Activated CD4-positive, alpha-beta memory T cell treated with anti-CD3 and anti-CD28 coated beads, Interleukin-2, amount 10 ng/mL, durations not matched to agents 7 days and 5 days (primary cell): Measurements from ENCODE around the gene SGPP1. TPM values are rescaled to one million over a fixed set of nuclear protein-coding genes. Genes with fewer than 3 reads are reported as not detected.

Experiments
- CTCF ChIA-PET: fragments of 350-600 bp; sonication (Branson Sonifier 250); formaldehyde crosslinking; loops from one replicate; lab custom pipeline; 2021; ENCODE audit warnings: antibody characterized with exemption, inconsistent platforms; lab: Charles Lee
- POLR2A ChIA-PET: fragments of 350-600 bp; sonication (Branson Sonifier 250); formaldehyde crosslinking; loops from one replicate; lab custom pipeline; 2021; ENCODE audit warnings: antibody characterized with exemption; lab: Charles Lee
- DNase-seq: peaks from one replicate; pipeline ENCODE4 v3.0.0-alpha.2; 2020
- H3K27ac Mint-ChIP-seq: one replicate; pipeline ENCODE4 v1.8.0; 2021; ENCODE audit warnings: mild to moderate bottlenecking, mixed read lengths
- H3K27me3 Mint-ChIP-seq: one replicate; pipeline ENCODE4 v1.8.0; 2021; ENCODE audit warnings: mixed read lengths
- H3K36me3 Mint-ChIP-seq: one replicate; pipeline ENCODE4 v1.8.0; 2021; ENCODE audit warnings: low read depth, mixed read lengths
- H3K4me1 Mint-ChIP-seq: one replicate; pipeline ENCODE4 v1.8.0; 2021; ENCODE audit warnings: mixed read lengths
- H3K4me3 Mint-ChIP-seq: one replicate; pipeline ENCODE4 v1.8.0; 2021; ENCODE audit warnings: mild to moderate bottlenecking, mixed read lengths
- H3K9me3 Mint-ChIP-seq: one replicate; pipeline ENCODE4 v1.8.0; 2021; ENCODE audit warnings: mixed read lengths
- total RNA-seq, 2 experiments: library from RNA; stranded (reverse); gene quantifications; one replicate each; pipeline ENCODE4 v1.2.3, GENCODE V29; 2021

Gene SGPP1
- total RNA-seq, 2 experiments from 2014 or later, result 19.3 to 20.6 TPM

DNA sequence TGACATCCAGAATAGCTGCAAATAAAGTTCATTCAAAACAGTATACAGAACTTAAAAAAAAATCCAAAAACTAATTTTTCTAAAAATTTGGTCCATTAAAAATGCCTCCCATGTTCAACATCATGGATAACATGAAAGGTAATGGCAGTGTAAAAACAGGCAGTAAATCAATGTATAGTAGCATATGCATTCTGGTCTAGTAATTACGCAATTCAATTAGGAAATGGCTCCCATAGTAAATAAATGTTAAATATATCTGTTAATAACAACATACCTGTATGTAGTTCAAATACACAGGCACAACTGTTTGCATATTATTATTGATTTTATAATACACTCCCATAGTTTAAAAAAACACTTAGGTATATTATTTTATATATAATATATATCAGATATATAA, 42.5 kb downstream of the SGPP1 start:
- no peaks in the 10 kb centered on the region for H3K4me1 Mint-ChIP-seq
- no peaks in the 10 kb centered on the region for H3K9me3 Mint-ChIP-seq
- H3K4me3 Mint-ChIP-seq, result no peak overlapping the region
- ChIA-PET CTCF (no interaction called here), POLR2A (no interaction called here)
- no peak overlapping the region for H3K27ac Mint-ChIP-seq
- peaks cover 14% of the 10 kb centered on the region for H3K36me3 Mint-ChIP-seq
- DNase-seq, result no peak
- no peaks in the 10 kb centered on the region for H3K27me3 Mint-ChIP-seq

- ChIA-PET CTCF (no interaction called here), POLR2A (interaction anchor here (1.2 kb wide), 1 partner anchor 41 kb away, joined by 4 read pairs; the partner anchor contains the start of gene WDR89)
- no peaks in the 10 kb centered on the region for H3K27me3 Mint-ChIP-seq
These were observed 44.9 kb downstream of the SGPP1 start for GRCh38 chr14:63682727-63683593.

GRCh38 chr14:63678536-63678935, 49.3 kb downstream of the SGPP1 start:
- Mint-ChIP-seq H3K27ac (no peak overlapping the region), H3K36me3 (peaks cover 21% of the 10 kb centered on the region), H3K4me3 (no peak overlapping the region), H3K9me3 (no peaks in the 10 kb centered on the region), H3K4me1 (no peaks in the 10 kb centered on the region), H3K27me3 (no peaks in the 10 kb centered on the region)
- DNase-seq, result no peak
- ChIA-PET POLR2A (no interaction called here), CTCF (interaction anchor here (1.3 kb wide), 1 partner anchor 15 kb away, joined by 3 read pairs; no protein-coding TSS in a partner anchor)

More at GRCh38 chr14:63682727-63683593, 44.9 kb downstream of the SGPP1 start:
- H3K27ac Mint-ChIP-seq, result no peak overlapping the region
- no peaks in the 10 kb centered on the region for H3K9me3 Mint-ChIP-seq
- DNase-seq, result no peak
- H3K4me3 Mint-ChIP-seq, result no peak overlapping the region
- H3K4me1 Mint-ChIP-seq, result no peaks in the 10 kb centered on the region
- peaks cover 16% of the 10 kb centered on the region for H3K36me3 Mint-ChIP-seq

DNA sequence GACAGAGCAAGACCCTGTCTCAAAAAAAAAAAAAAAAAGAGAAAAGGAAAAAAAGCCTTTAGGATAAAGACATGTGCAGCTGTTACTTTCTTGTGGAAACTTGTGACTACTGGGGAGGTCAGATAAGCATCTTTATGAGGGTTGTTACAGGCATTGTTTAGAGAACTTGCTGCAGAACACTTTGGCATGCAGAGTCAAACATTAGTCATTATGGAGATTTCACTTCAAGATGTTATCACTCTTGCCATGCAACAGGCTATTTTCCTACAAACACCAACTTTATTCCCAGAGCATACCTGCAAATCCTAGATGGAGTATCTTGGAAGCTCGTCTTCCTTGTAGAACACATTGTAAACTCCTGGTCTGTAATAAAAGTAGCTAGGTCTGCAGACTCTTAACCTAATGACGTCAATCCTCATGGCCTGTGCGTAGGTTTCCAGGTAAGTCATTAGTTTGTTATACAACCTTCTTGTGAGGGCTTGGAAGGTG, 49.9 kb downstream of the SGPP1 start:
- POLR2A ChIA-PET, result no interaction called here

GRCh38 chr14:63676615-63677014, 51.2 kb downstream of the SGPP1 start:
- ChIA-PET CTCF (no interaction called here), POLR2A (no interaction called here)
- H3K27ac Mint-ChIP-seq, result no peak overlapping the region
- no peaks in the 10 kb centered on the region for H3K4me1 Mint-ChIP-seq
- DNase-seq, result no peak
- H3K36me3 Mint-ChIP-seq, result peaks cover 16% of the 10 kb centered on the region
- H3K27me3 Mint-ChIP-seq, result no peaks in the 10 kb centered on the region
- no peaks in the 10 kb centered on the region for H3K9me3 Mint-ChIP-seq
- H3K4me3 Mint-ChIP-seq, result no peak overlapping the region

More for the DNA sequence above, 49.9 kb downstream of the SGPP1 start:
- no peak for DNase-seq
- Mint-ChIP-seq H3K36me3 (peaks cover 21% of the 10 kb centered on the region), H3K4me1 (no peaks in the 10 kb centered on the region), H3K4me3 (no peak overlapping the region), H3K9me3 (no peaks in the 10 kb centered on the region), H3K27ac (no peak overlapping the region), H3K27me3 (no peaks in the 10 kb centered on the region)
- CTCF ChIA-PET, result interaction anchor here (1.3 kb wide), 1 partner anchor 14 kb away, joined by 3 read pairs; no protein-coding TSS in a partner anchor

DNA sequence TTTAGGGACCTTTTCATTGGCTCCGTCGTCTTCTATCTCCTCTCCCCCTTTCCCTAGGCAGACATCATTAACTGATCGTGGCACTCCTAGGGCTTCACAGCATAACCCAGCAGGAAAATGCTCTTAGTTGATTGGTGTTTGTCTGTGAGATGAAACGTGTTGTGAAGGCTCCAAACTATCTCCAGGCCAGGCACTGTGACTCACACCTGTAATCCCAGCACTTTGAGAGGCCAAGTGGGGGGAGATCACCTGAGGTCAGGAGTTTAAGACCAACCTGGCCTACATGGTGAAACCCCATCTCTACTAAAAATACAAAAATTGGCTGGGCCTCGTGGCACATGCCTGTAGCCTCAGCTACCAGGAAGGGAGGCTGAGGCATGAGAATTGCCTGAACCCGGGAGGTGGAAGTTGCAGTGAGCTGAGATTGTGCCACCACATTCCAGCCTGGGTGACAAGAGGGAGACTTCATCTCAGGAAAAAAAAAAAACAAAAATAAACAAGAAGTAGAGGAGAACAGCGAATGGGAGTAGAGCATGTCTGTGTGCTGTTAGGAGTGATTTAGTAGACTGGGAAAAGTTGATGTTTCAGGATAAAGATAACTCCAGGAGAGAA, 53.9 kb downstream of the SGPP1 start:
- DNase-seq, result no peak
- Mint-ChIP-seq H3K4me1 (no peaks in the 10 kb centered on the region), H3K9me3 (no peaks in the 10 kb centered on the region), H3K27ac (no peak overlapping the region), H3K4me3 (no peak overlapping the region), H3K27me3 (no peaks in the 10 kb centered on the region), H3K36me3 (peaks cover 7% of the 10 kb centered on the region)
- ChIA-PET POLR2A (no interaction called here), CTCF (interaction anchor here (0.6 kb wide), 1 partner anchor 50 kb away, joined by 4 read pairs; no protein-coding TSS in a partner anchor)

DNA sequence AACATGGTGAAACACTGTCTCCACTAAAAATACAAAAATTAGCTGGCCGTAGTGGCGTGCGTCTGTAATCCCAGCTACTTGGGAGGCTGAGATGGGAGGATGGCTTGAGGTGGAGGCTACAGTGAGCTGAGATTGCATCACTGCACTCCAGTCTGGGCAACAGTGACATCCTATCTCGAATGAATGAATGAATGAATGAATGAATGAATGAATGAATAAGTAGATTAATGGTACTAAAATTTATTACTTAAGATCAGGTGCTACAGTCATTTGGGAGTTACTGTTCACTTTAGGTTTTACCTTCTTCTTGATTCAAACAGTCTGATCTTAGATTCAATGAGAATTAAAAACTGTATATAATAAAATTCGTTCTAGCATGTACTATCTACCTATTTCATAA, 54.6 kb downstream of the SGPP1 start:
- Mint-ChIP-seq H3K36me3 (peaks cover 7% of the 10 kb centered on the region), H3K27me3 (no peaks in the 10 kb centered on the region), H3K9me3 (no peaks in the 10 kb centered on the region), H3K27ac (no peak overlapping the region), H3K4me3 (no peak overlapping the region), H3K4me1 (no peaks in the 10 kb centered on the region)
- CTCF ChIA-PET, result no interaction called here
- POLR2A ChIA-PET, result no interaction called here
- no peak for DNase-seq

- H3K4me3 Mint-ChIP-seq, result no peak overlapping the region
- no peaks in the 10 kb centered on the region for H3K27me3 Mint-ChIP-seq
- no peaks in the 10 kb centered on the region for H3K4me1 Mint-ChIP-seq
- DNase-seq, result no peak
- ChIA-PET POLR2A (no interaction called here), CTCF (no interaction called here)
- no peaks in the 10 kb centered on the region for H3K9me3 Mint-ChIP-seq
- H3K27ac Mint-ChIP-seq, result no peak overlapping the region
- H3K36me3 Mint-ChIP-seq, result peaks cover 7% of the 10 kb centered on the region
These were observed 55.3 kb downstream of the SGPP1 start for GRCh38 chr14:63672417-63673180.

- CTCF ChIA-PET, result no interaction called here
- Mint-ChIP-seq H3K36me3 (peaks cover 4% of the 10 kb centered on the region), H3K4me1 (no peaks in the 10 kb centered on the region), H3K27ac (no peak overlapping the region), H3K9me3 (no peaks in the 10 kb centered on the region), H3K27me3 (no peaks in the 10 kb centered on the region), H3K4me3 (no peak overlapping the region)
- no peak for DNase-seq
- POLR2A ChIA-PET, result no interaction called here
These were observed 55.9 kb downstream of the SGPP1 start for GRCh38 chr14:63671987-63672386.

DNA sequence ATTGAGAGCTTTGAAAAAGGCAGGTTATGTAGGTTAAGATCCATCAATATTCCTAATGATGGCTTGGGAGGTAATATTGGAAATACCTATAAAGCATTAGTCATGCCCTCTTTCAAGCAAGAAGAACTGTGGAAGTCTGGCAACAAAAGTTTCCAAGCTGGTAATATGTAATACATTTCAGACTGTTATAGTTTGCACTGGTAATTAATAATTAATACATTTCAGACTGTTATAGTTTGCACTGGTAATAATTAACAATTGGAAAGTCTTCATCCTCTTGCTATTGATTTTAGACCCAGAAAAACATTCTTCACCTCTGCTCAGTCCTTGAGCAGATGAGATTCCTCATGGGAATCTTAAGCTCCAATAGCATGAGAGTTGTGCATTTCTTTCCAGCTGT, 57.2 kb downstream of the SGPP1 start:
- H3K4me3 Mint-ChIP-seq, result no peak overlapping the region
- H3K4me1 Mint-ChIP-seq, result no peaks in the 10 kb centered on the region
- peaks cover 2% of the 10 kb centered on the region for H3K36me3 Mint-ChIP-seq
- no peaks in the 10 kb centered on the region for H3K27me3 Mint-ChIP-seq
- H3K27ac Mint-ChIP-seq, result no peak overlapping the region
- CTCF ChIA-PET, result interaction anchor here (0.7 kb wide), 1 partner anchor 611 kb away, joined by 5 read pairs; no protein-coding TSS in a partner anchor
- DNase-seq, result no peak
- POLR2A ChIA-PET, result no interaction called here
- H3K9me3 Mint-ChIP-seq, result no peaks in the 10 kb centered on the region

- ChIA-PET POLR2A (no interaction called here), CTCF (no interaction called here)
- Mint-ChIP-seq H3K4me3 (no peak overlapping the region), H3K36me3 (no peaks in the 10 kb centered on the region), H3K4me1 (no peaks in the 10 kb centered on the region), H3K9me3 (no peaks in the 10 kb centered on the region), H3K27me3 (no peaks in the 10 kb centered on the region), H3K27ac (no peak overlapping the region)
- DNase-seq, result no peak
These were observed 61.5 kb downstream of the SGPP1 start for GRCh38 chr14:63666335-63666734.

DNA sequence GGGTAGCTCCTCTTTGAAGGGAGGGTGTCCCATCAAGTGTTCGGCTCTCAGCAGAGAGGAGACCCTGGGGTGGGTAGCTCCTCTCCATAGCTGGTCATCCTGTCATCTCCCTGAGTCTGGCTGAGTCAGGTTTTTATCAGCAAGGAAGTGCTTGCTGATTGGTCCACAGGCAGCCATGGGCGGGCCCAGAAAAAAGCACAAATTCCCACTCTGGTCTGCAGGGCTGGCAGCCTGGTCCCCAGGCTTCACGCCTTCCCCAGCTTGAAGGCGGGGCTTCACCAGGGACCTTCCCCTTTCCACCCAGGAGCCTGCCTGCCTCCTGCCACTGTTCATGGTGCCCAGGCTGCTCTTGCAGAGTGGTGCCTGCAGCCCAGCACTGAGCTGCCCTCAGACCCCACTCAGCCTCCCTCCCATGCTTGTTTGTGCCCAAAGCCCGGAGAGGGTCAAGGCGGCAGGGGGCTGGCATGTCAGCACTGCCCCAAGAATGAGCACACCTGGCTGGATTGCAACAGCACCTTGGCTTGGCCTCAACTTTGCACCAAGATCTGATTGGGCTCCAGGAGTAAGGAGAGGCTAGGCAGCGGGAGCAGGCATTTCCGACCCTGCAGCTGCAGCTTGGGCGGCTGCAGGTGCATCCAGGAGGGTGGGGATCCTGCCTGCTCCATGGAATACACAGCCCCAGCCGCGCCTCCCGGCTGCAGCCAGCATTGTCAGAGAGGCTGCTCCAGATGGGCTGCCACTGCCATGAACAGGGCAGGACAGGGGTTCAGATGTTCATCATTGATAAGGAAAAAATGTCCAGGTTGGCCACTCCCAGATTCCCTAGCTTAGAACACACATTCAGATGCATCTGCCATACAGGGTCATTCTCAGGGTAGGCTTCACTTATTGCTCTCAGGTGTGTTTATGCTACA, 64.2 kb downstream of the SGPP1 start:
- Mint-ChIP-seq H3K27ac (no peak overlapping the region), H3K4me3 (no peak overlapping the region), H3K36me3 (no peaks in the 10 kb centered on the region), H3K9me3 (no peaks in the 10 kb centered on the region), H3K4me1 (no peaks in the 10 kb centered on the region), H3K27me3 (no peaks in the 10 kb centered on the region)
- ChIA-PET POLR2A (interaction anchor here (1.4 to 1.6 kb wide), 3 partner anchors 11 to 530 kb away, joined by 3 to 6 read pairs (median 3); partner anchors contain the start of gene WDR89), CTCF (interaction anchor here (0.6 to 1.4 kb wide), 3 partner anchors 15 to 816 kb away, joined by 3 to 5 read pairs (median 3); no protein-coding TSS in a partner anchor)
- no peak for DNase-seq
